GM19239 (cell line): ENCODE measurements around the gene C1QTNF2.

Source experiments
- DNase-seq: peaks from one replicate; pipeline ENCODE4 v3.0.0; 2011; ENCODE audit warnings: low spot score; ENCODE audit not compliant: insufficient read length
- FAIRE-seq: peaks from 2 replicates; lab custom pipeline; 2011; peaks lifted over from hg19 to GRCh38; lab: Jason Lieb, UNC

C1QTNF2 gene

GRCh38 chr5:160310552-160311295 is 59.7 kb downstream of the C1QTNF2 start:
- no peak for DNase-seq
- FAIRE-seq = no peak

DNA sequence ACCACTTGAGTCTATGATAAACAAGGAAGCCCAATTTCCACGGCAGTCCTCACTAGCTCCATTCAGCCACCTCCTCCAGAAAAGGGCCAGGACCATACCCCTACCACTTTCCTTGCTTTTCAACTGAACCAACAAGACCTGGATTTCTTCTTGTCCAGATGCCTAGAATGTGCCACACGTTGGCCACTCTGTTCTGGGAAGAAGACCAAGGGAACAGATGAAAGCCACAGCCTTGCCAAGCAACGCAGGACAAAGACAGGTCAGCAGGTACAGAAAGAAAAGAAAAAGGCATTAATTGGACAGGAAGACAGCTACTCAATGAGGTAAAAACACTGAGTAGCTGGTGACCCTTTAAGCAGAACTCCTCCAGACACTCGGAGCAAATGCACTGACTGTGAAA is 60.3 kb downstream of the C1QTNF2 start:
- no peak for DNase-seq
- no peak for FAIRE-seq

GRCh38 chr5:160306696-160307095 is 63.7 kb downstream of the C1QTNF2 start:
- DNase-seq (no peak), FAIRE-seq (no peak)

- FAIRE-seq = no peak
- DNase-seq = no peak
Observed at GRCh38 chr5:160305319-160305718, 65.1 kb downstream of the C1QTNF2 start.

- DNase-seq (no peak), FAIRE-seq (no peak)
Observed at GRCh38 chr5:160303690-160304089, 66.7 kb downstream of the C1QTNF2 start.

- no peak for FAIRE-seq
- no peak for DNase-seq
Observed at GRCh38 chr5:160298189-160298588, 72.2 kb downstream of the C1QTNF2 start.

- no peak for DNase-seq
- FAIRE-seq = no peak
Observed at GRCh38 chr5:160297776-160298175, 72.7 kb downstream of the C1QTNF2 start.
